A673 (cell line): ENCODE data around the gene DNM2. TPM values are rescaled to one million over a fixed set of nuclear protein-coding genes. Genes with fewer than 3 reads are reported as not detected.

Experiments used
- BruUV-seq: library from RNA; stranded (reverse); fragments of 400-500 nt; replicated peaks from 2 replicates; lab custom pipeline; 2021; lab: Mats Ljungman, UMichigan
- CTCF ChIA-PET: fragments of 300-600 bp; sonication (Branson Sonifier 250); formaldehyde crosslinking; loops from one replicate; lab custom pipeline; 2022; ENCODE audit warnings: antibody characterized with exemption; lab: Charles Lee
- POLR2A ChIA-PET: fragments of 300-600 bp; sonication (Branson Sonifier 250); formaldehyde crosslinking; loops from one replicate; lab custom pipeline; 2022; ENCODE audit warnings: antibody characterized with exemption; ENCODE audit not compliant: low non-redundant PET; lab: Charles Lee
- DNase-seq: peaks from one replicate; pipeline ENCODE4 v3.0.0-alpha.2; 2015; ENCODE audit warnings: low spot score
- H3K27ac ChIP-seq: fragments of 200-600 bp; sonication (generic); 2 replicates; pipeline ENCODE4 v1.5.1; 2016; ENCODE audit warnings: mixed run types, low read depth, mild to moderate bottlenecking, mixed read lengths, antibody characterized with exemption, low read length; ENCODE audit not compliant: poor library complexity, severe bottlenecking
- H3K27me3 ChIP-seq: fragments of 200-600 bp; sonication (generic); replicated peaks from 2 replicates; pipeline ENCODE4 v1.6.1; 2017; ENCODE audit warnings: mixed run types, low read depth, mild to moderate bottlenecking, mixed read lengths, antibody characterized with exemption, low read length; ENCODE audit not compliant: insufficient read depth, poor library complexity
- H3K36me3 ChIP-seq: fragments of 200-600 bp; sonication (generic); 2 replicates; pipeline ENCODE4 v1.6.1; 2016; ENCODE audit warnings: mixed run types, mild to moderate bottlenecking, mixed read lengths, antibody characterized with exemption, low read length; ENCODE audit not compliant: insufficient read depth, poor library complexity, severe bottlenecking
- H3K4me1 ChIP-seq: fragments of 200-600 bp; sonication (generic); 2 replicates; pipeline ENCODE4 v1.6.1; 2017; ENCODE audit warnings: mixed run types, mild to moderate bottlenecking, mixed read lengths, antibody characterized with exemption, low read length; ENCODE audit not compliant: insufficient read depth, poor library complexity, severe bottlenecking
- H3K4me3 ChIP-seq: fragments of 200-600 bp; sonication (generic); 2 replicates; pipeline ENCODE4 v1.5.1; 2016; ENCODE audit warnings: low read depth, mixed run types, mild to moderate bottlenecking, mixed read lengths, low read length; ENCODE audit not compliant: poor library complexity, severe bottlenecking
- H3K9me3 ChIP-seq: fragments of 200-600 bp; sonication (generic); 2 replicates; pipeline ENCODE4 v1.6.1; 2016; ENCODE audit warnings: mixed run types, low read depth, mild to moderate bottlenecking, mixed read lengths, antibody characterized with exemption, low read length; ENCODE audit not compliant: poor library complexity, severe bottlenecking
- EZH2 ChIP-seq: fragments of 200-600 bp; sonication (generic); IDR thresholded peaks from 2 replicates; pipeline ENCODE4 v1.6.1; 2017; ENCODE audit warnings: borderline replicate concordance, low read depth, mild to moderate bottlenecking, mixed read lengths, antibody characterized with exemption, low read length; ENCODE audit not compliant: poor library complexity, severe bottlenecking
- intact Hi-C: fragments of 100-400 bp; cut with micrococcal nuclease; formaldehyde crosslinking; loops from one replicate; pipeline ENCODE4 v1.10.0; 2022; ENCODE audit not compliant: unreplicated experiment
- total RNA-seq: library from RNA; stranded (reverse); gene quantifications from 2 replicates; pipeline ENCODE4 v1.2.3, GENCODE V29; 2021
- TF ChIP-seq, protein P1 (sequence below): fragments of 300-800, 200-600 bp; sonication (generic); conservative IDR thresholded peaks from 2 replicates; pipeline ENCODE4 v1.5.1; 2017; ENCODE audit warnings: low read depth, mild to moderate bottlenecking, antibody characterized with exemption, low read length, moderate library complexity, mixed read lengths

Gene DNM2
- total RNA-seq, 1 experiment from 2014 or later = 143 TPM

DNA sequence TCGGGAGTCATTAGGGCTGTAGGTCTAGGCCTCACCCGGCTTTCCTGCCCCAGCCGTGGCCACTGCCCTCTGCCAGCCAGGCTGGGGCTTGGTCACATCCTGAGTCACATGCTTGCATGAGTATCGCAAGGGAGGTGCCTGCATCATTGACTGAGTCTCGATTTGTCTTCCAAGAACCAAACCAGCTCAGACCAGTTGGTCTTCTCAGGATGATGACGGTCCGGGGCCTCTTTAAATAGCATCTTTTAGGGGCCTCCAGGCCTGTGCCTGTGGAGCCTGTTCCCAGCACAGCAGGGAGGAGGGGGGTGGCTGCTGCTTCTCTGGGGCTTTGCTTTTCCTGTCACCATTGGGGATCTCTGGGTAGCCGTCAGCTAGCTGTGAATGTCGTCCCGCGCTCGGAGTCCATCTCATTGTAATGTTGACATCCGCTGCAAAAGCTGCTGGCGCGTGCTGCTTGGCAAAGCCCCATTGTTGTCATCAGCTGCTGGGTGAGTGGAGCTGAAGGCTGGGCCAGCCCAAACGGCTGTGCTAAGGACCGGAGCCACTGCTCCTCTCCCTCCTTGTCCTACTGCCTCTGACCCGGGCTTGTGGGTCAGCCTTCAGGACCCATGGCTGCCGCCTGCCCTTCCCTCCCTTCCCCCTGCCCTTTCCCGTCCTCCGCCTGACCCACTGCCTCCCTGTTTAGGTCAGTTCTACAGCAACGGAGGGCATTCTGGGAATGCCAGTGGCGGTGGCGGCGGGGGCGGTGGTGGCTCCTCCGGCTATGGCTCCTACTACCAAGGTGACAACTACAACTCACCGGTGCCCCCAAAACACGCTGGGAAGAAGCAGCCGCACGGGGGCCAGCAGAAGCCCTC lies 31.0 kb upstream of the DNM2 start:
- ChIA-PET CTCF (no interaction called here), POLR2A (interaction anchor here (0.5 kb wide), 1 partner anchor 60 kb away, joined by 6 read pairs; no protein-coding TSS in a partner anchor)
- Histone ChIP-seq H3K27me3 (no peaks in the 10 kb centered on the region), H3K9me3 (no peaks in the 10 kb centered on the region), H3K27ac (no peak overlapping the region), H3K4me3 (no peak overlapping the region), H3K4me1 (no peaks in the 10 kb centered on the region), H3K36me3 (peaks cover 100% of the 10 kb centered on the region)
- TF ChIP-seq, protein P1, sequence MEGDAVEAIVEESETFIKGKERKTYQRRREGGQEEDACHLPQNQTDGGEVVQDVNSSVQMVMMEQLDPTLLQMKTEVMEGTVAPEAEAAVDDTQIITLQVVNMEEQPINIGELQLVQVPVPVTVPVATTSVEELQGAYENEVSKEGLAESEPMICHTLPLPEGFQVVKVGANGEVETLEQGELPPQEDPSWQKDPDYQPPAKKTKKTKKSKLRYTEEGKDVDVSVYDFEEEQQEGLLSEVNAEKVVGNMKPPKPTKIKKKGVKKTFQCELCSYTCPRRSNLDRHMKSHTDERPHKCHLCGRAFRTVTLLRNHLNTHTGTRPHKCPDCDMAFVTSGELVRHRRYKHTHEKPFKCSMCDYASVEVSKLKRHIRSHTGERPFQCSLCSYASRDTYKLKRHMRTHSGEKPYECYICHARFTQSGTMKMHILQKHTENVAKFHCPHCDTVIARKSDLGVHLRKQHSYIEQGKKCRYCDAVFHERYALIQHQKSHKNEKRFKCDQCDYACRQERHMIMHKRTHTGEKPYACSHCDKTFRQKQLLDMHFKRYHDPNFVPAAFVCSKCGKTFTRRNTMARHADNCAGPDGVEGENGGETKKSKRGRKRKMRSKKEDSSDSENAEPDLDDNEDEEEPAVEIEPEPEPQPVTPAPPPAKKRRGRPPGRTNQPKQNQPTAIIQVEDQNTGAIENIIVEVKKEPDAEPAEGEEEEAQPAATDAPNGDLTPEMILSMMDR = no peak
- no peak for TF ChIP-seq EZH2
- intact Hi-C loops = no loop called here
- no TSS peak for BruUV-seq
- DNase-seq = peak; percentile 18

DNA sequence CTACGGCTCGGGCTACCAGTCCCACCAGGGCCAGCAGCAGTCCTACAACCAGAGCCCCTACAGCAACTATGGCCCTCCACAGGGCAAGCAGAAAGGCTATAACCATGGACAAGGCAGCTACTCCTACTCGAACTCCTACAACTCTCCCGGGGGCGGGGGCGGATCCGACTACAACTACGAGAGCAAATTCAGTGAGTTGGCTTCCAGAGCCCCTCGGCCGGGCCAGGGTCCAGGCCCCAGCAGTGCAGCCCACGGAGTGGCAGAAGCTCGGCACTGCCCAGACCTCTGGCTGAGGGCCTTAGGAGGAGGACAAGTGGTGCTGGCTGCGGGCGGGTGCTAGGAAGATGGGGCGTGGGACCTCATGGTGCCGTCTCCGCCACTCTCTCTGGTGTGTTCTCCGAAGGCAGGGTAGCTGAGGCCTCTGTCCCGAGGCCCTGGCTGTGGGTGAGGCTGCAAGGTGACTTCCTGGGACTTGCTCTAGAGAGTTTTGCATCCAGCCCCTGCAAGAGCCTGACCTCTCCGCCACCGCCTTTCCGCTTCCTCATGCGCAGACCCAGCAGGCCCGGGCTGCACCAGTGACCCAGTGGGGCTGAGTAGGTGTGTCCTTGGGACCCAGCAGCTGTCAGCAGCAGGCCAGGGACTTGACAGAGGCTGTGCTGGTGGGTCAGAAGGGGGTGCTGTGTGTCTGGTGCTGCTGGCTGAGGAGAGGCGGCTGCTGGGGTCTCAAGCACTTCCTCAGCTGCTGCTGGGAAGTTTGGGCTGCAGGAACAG lies 30.2 kb upstream of the DNM2 start:
- no peak for DNase-seq
- CTCF ChIA-PET = no interaction called here
- peak overlapping the region; percentile 42 for H3K27ac ChIP-seq
- POLR2A ChIA-PET = interaction anchor here (0.5 kb wide), 1 partner anchor 61 kb away, joined by 6 read pairs; no protein-coding TSS in a partner anchor
- TF ChIP-seq, protein P1 = no peak
- TF ChIP-seq EZH2 = no peak
- intact Hi-C loops = no loop called here
- H3K4me1 ChIP-seq = no peaks in the 10 kb centered on the region
- no peak overlapping the region for H3K4me3 ChIP-seq
- H3K9me3 ChIP-seq = no peaks in the 10 kb centered on the region
- H3K36me3 ChIP-seq = peaks cover 100% of the 10 kb centered on the region
- BruUV-seq = no TSS peak
- no peaks in the 10 kb centered on the region for H3K27me3 ChIP-seq

DNA sequence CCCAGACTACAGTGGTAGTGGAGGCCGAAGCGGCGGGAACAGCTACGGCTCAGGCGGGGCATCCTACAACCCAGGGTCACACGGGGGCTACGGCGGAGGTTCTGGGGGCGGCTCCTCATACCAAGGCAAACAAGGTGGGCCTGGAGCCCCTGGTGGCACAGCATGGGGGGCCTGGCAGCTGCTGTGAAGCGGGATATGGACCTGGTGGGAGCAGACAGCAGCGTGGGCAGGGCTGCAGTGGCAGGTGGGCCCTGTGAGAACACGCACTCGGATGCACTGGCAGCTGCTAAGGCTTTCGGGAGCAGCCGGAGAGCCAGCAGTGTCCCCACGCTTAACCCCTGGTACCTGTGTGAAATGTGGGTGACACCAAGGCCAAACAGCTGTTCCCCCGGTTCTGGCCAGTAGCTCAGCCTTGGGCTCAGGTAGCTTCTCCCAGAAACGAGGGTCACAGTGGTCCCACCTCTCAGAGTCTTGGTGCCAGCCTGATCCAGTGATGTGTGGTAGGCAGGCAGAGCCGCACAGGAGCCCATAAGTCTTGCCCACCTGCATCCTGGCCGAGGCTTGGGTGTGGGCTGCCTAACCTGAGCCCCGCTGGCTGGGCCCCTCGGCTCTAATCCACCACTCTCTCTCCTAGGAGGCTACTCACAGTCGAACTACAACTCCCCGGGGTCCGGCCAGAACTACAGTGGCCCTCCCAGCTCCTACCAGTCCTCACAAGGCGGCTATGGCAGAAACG lies 29.2 kb upstream of the DNM2 start:
- Histone ChIP-seq H3K36me3 (peaks cover 91% of the 10 kb centered on the region), H3K4me1 (no peaks in the 10 kb centered on the region), H3K9me3 (no peaks in the 10 kb centered on the region), H3K27ac (no peak overlapping the region), H3K4me3 (no peak overlapping the region), H3K27me3 (no peaks in the 10 kb centered on the region)
- ChIA-PET CTCF (no interaction called here), POLR2A (no interaction called here)
- DNase-seq = no peak
- intact Hi-C loops = no loop called here
- BruUV-seq = no TSS peak
- no peak for TF ChIP-seq EZH2
- TF ChIP-seq, protein P1 = no peak
